ENCODE results near the gene PPP2R3B.
"Not testable (repeated sequence)": the region's sequence is repeated elsewhere in the genome, so short reads cannot be mapped to it uniquely, and the experiment has no call there.

Gene PPP2R3B

GRCh38 chrX:402857-403256 is 16.1 kb upstream of the PPP2R3B start:
- no peak for DNase-seq (ENCODE audit: low read depth)

- DNase-seq (ENCODE audit: low read depth) = no peak
Measured at GRCh38 chrX:400258-400657, 13.6 kb upstream of the PPP2R3B start.

- no peak for DNase-seq (ENCODE audit: low read depth)
Measured at GRCh38 chrX:397575-397974, 10.9 kb upstream of the PPP2R3B start.

GRCh38 chrX:394830-395229 is 8.1 kb upstream of the PPP2R3B start:
- no peak for DNase-seq (ENCODE audit: low read depth)

- DNase-seq (ENCODE audit: low read depth) = no peak
Measured at GRCh38 chrX:392575-392846, 5.8 kb upstream of the PPP2R3B start.

GRCh38 chrX:391717-392574 is 5.2 kb upstream of the PPP2R3B start:
- no peak for DNase-seq (ENCODE audit: low read depth)

GRCh38 chrX:390459-390858 is 3.8 kb upstream of the PPP2R3B start:
- no peak for DNase-seq (ENCODE audit: low read depth)

- DNase-seq (ENCODE audit: low read depth) = no peak
Measured at GRCh38 chrX:389021-389441, 2.3 kb upstream of the PPP2R3B start.

GRCh38 chrX:387729-388128 is 1.0 kb upstream of the PPP2R3B start:
- no peak for DNase-seq (ENCODE audit: low read depth)

- peak; percentile 32 for DNase-seq (ENCODE audit: low read depth)
Measured at GRCh38 chrX:386239-386767, 404 bp downstream of the PPP2R3B start.

GRCh38 chrX:385736-386135 is 971 bp downstream of the PPP2R3B start:
- DNase-seq (ENCODE audit: low read depth) = not testable (repeated sequence)

- no peak for DNase-seq (ENCODE audit: low read depth)
Measured at GRCh38 chrX:384861-385260, 1.8 kb downstream of the PPP2R3B start.

GRCh38 chrX:378443-378842 is 8.3 kb downstream of the PPP2R3B start:
- DNase-seq (ENCODE audit: low read depth) = no peak

GRCh38 chrX:376206-376605 is 10.5 kb downstream of the PPP2R3B start:
- not testable (repeated sequence) for DNase-seq (ENCODE audit: low read depth)

- DNase-seq (ENCODE audit: low read depth) = no peak
Measured at GRCh38 chrX:375181-376036, 11.3 kb downstream of the PPP2R3B start.

- no peak for DNase-seq (ENCODE audit: low read depth)
Measured at GRCh38 chrX:374596-374995, 12.1 kb downstream of the PPP2R3B start.

GRCh38 chrX:373641-374471 is 12.9 kb downstream of the PPP2R3B start:
- no peak for DNase-seq (ENCODE audit: low read depth)

- DNase-seq (ENCODE audit: low read depth) = no peak
Measured at GRCh38 chrX:372856-373640, 13.7 kb downstream of the PPP2R3B start.

GRCh38 chrX:371907-372306 is 14.8 kb downstream of the PPP2R3B start:
- no peak for DNase-seq (ENCODE audit: low read depth)

- no peak for DNase-seq (ENCODE audit: low read depth)
Measured at GRCh38 chrX:370963-371745, 15.6 kb downstream of the PPP2R3B start.

Measured in activated gamma-delta T cell treated with anti-CD3 and anti-CD28 coated beads, Interleukin-2, amount 50 U/mL, for 16 hours (primary cell).